HG03066 (cell line): ENCODE measurements around the gene RPS6KL1.

ENCODE experiments used
- ATAC-seq: cut with Tn5 transposase; IDR thresholded peaks from one replicate; pipeline ENCODE4 v1.9.1; 2021; ENCODE audit warnings: low read depth; ENCODE audit not compliant: unreplicated experiment

Gene RPS6KL1

DNA sequence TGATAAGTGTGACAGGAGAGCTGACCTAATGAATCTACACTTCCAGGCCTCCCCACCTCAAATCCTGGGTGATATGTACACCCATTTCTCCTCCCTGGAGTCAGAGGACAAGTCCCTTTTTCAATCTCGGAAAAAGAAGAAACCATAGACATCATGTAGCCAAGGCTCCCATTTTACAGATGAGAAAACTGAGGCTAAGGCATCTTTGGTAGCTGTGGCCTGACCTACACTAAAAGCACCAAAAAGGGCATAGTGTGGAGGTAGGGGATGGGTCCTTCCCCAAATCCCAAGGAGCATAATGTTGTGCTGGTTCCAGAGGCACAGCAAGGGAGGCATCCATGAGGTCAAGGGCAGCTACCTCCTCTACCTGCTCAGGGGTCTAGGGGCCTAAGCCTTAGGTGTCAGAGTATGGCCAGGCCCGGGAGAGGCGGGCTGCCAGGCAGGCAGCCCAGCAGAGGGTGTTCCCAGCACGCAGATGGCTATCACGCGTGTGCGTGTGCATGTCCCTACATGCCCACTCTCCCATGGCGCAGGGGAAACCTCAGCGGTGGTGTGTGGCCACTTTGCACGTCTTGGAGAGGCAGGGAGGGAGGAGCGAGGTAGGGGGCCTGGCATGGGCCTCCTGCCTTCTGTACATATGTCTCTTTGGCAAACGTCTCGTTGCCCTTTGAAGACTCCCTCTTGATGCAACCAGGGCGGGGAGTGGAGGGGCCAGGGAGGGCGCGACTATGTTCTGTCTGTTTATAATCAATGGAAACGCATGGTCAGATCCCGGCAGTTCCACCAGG, 29.8 kb upstream of the RPS6KL1 start:
- no peak for ATAC-seq

DNA sequence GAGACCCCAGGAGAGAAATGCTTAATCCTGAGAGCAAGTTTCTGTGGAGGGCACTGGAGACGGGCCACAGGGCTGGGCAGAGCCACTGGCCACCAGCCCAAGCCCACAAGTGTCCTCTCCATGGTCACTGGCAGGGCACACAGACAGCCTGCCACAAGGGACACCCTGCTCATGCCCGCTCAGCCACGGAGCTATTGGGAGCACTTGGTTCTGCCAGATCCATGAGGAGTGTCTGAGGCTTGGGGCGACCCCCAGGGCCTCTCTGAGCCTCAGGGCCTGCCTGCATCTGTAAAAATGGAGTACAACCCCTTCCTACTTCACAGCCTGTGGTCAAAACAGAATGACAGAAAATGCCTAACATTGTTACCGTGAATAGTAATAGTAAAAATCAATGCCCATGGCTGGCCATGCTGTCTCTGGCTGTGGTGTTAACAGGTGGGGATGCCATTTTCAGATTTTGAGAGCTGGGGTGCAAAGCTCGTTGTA, 29.2 kb upstream of the RPS6KL1 start:
- no peak for ATAC-seq

DNA sequence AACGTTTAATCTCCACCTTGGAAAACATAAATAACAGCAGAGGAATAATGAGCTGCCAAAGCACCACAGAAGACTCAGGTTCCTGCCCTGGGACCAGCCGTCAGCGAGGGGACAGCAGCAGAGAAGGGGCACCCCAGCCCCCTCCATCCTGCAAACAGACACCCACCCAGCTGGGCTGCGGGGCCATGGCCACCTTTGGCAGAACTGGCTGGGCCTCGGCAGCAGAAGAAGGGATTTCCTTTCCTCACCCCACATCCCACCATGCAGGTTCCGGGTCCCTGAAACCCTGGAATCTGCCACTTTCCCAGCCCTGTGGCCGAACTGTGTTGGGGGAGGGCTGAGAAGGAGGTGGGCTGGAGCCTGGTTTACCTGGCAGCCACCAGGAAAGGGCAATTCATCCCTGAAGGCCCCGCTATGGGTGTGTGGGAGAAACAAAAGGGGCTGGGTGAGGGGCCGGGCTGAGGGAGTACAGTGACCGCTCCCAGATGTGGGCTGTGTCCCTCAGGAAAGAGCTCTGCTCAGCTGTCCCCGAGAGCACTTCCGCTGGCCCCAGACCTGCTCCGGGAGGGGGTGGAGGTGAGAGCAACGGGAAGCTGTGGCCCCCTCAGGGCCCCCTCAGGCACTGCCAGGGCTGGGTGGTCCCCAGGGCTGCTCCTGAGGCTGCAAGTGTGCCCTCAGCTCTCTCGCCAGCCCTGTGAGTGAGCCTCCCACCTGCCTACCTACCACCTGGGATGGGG, 28.6 kb upstream of the RPS6KL1 start:
- ATAC-seq = no peak

DNA sequence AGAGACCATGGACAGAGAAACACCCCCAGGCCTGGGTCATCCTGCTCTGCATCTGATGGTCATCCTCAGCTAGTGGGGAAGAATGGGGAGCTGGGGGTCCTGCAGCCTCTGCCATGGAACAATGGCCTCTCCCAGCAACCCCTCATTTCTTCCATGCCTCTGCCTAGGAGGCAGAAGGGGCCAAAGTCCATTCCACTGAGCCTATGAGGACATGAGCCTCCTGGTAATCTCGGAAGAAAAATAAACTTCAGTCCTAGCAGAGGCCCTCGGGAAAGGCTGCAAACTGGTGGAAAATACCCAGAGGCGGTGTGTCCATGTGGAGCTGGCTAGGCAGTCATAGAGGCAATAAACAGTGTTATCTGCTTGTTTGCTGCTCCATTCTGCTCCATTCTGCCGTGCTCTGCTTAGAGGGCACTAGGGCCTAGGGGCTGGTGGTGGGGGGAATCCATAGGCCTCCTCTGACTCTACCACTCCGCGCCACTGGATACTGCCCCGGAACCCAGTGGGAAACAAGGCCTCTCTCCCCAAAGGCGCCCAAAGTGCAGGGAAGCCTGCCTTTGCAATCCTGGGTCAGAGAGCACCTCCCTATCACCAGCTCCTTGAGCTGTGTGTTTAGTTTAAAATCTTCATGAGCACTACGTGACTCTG, 27.9 kb upstream of the RPS6KL1 start:
- ATAC-seq = no peak

DNA sequence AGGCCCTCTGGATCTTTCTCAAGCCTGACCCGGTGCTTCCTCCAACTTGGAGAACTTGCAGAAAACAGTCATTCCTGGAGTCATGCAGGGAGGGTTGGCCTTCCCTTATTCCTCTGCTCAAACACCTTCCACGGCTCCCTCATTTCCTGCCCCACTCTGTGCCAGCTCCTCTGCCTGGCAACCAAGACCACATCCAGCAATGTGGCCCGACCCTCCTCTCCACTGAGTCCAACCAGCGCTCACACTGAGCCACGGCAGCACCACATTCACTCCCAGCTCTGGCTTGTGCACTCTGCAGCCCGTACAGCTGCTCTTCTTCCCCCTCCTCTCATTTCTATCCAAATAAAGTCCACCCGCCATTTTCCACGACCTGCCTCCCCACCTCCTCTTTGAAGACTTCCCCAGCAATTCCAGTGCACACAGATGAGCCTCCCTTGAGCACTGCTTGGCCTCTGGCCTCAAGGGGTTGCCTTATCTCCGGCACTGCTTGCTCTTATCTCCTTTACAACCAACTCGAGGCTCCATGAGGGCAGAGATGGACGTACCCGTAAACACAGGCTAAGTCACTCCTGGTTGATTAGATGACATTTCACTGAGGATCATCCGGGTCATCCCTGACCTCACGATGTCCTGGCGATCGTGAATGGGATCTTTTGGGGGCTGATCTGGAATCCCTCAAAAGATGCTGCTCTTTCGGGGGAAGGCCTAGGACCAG, 27.0 kb upstream of the RPS6KL1 start:
- ATAC-seq = no peak

DNA sequence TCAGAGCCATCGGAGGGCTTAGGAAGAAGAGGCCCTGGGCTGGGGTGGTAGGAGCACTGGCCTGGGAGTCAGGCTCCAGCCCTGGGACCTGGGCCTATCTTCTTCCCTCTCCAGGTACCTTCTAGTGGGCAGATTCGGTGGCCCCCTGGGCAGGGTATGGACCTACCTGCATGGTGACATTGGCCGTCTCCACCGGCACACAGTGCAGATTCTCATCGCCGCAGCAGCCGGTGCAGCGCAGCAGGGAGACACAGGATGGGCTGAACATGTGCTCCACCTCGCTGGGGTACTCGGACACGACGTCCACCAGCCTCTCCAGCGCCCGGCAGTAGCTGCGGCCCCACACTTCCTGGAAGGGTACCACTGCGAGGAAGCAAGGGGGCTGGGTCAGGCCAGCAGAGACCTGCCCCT, 26.1 kb upstream of the RPS6KL1 start:
- no peak for ATAC-seq

DNA sequence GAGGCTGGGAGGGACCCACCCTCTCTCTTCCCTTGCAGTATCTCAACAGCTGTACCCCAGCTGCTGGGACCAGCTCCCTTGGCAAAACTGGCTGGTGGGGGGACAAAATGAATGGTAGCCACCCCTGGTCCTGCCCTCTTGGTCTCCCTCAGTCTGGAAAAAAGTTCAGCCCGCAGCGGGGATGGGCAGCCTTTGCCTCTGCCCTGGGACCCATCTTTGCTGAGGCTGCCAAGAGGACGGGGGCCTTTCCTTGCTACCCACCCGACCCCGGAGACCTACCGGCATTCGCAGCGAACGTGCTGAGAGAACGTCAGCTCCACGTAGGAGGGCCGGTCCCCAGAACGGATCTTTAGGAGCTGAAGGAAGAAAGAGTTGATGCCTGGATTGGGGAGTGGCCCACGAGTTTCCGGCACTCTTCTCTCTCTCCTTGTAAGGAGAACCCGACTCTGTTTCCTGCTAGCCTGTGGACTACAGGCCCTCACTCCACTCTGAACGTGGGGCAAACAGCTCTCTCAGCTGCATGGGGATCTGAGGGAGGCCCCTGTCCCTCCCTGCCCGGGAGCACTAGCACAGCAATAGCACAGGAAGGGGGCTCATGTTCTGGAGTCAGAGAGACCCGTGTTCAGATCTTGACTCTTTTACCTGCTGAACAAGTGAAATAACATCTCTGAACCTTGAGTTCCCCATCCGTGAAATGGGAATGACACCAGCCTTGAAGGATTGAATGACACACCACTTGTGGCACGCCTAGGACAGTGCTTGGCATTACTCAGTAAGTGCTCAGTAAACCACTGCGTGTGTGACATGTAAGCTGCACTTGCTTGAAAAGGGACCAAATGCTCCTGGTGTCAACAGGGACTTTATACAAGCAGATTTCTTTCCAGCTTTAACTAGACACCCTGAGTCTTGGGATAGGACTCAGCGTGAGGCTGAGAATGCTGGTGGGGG, 25.4 kb upstream of the RPS6KL1 start:
- no peak for ATAC-seq

DNA sequence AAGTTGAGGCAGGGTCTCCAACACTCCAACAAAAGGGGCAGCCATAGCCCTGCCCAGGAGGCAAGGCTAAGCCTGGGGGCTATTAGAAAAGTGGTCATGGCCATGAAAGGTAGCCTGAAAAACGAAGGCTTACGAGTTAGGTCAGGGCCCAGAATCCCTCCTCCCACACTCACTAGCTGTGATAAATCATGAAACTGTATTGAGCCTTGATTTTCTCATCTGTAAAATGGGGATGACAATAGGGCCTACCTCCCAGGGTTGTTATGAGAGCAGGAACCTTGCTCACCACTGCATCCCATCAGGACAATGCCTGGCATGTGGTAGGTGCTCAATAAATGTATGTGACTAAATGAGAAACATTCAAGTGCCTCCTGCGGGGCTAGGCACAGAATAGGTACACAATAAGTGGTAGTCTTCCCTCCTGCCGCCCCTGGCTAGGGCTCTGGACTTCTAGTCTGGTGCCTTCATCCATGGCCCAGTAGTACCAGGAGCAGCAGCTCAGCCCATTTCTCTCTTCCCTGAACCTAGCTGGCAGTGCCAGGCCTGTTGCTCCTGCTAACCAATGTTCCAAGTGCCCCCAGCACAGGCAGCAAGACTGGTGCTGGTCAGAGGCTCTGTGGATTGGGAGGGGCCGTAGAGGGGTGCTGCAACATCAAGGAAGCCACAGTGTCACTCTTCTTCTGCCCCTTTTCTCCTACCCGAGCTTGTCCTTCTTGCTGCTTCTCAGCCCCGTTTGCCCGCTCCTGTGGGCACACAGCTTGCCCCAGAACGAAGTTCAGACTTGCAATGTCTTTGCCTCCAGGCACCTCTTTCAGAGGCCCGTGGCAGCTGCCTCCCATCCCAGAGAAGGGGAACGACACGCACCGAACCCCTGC, 24.5 kb upstream of the RPS6KL1 start:
- no peak for ATAC-seq

DNA sequence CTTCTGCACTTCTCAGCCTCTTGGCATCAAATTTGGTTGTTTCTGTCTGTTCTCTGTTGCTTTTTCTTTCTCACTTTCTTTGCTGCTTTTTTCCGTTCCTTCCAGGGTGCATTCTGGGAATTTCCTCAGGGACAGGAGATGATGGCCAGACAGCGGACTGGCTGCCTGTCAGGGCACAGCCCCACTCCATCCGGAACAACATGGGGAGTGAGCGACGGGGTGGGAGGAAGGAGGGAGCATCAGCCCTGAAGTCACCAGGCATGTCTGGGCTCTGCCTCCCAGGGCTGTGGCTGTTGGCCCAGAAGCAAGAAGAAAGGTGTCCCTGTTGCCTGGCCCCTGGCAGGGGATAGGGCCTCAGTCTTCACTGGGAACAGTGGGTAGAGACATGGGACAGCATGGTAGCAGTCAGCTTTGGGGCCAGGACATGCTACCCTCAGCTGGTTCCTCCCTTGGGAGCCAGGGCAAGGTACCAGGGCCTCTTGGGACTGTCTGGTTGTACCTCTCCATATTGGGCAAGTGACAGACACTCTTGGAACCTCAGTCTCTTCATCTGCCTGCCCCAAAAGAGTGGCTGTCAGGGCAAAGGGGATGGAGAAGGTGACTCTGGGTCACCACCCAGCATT, 23.7 kb upstream of the RPS6KL1 start:
- no peak for ATAC-seq

DNA sequence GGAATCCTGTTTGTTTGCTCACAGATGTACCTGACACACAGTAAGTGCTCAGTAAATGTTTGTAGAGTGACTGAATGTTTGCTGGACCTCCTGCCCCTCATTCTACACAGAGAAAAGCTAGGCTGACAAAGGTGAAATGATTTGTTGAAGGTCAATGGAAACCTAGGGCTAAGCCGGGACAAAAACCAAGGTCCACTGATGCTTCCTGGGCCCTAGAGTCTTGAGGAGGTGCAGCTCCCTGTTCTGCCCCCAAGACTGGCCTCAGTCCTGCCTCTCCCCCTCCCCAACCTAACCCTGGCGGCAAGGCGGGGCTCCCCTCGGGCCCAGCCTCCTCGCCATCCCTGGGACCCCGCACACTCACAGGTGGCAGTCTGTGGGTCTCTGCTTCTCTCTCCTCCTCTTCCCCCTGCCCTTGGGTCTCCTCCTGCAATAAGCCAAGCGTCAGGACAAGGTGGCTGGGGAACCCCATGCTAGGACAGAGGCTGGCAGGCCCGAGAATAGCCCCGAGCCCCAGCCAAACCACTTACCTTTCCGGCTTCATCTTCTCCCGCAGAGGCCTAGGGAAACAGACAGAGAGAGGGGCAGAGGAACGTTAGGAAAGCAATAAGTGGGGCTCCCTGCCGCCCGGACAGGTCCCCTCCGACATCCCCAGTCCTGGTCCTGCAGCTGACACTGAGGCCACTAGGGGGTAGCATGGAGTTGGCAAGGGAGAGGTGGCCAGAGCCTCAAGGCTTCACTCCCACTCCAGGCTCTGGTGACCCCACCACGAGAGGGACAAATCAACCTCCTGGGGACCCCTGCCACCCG, 23.0 kb upstream of the RPS6KL1 start:
- no peak for ATAC-seq

DNA sequence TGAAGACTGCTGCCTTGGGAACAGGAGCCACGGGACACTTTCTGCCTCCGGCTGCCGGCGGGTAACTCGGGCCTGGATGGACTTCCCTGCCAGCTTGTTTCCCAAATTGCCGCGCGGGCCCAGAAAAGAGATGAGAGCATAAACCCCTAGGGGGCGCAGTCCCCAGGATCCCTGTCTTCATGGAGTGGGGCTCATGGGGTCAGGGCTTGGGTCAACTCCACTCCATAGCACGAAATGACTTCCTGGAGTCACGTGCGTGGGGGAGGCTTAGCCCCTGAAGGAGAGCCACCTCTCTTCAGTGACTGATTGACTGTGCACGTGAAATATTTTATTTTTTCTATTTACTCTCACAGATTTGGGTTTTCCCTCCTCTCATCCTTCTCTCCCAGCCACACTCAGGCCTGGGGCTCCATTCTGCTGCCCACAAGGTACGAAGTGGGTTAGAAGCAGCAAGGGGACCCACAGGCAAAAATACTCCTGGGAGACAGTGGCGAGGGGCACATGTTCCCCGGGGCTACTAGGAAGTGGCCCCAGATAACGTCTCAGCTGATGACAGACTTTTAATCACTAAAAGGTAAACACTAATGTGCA, 22.3 kb upstream of the RPS6KL1 start:
- ATAC-seq = no peak

DNA sequence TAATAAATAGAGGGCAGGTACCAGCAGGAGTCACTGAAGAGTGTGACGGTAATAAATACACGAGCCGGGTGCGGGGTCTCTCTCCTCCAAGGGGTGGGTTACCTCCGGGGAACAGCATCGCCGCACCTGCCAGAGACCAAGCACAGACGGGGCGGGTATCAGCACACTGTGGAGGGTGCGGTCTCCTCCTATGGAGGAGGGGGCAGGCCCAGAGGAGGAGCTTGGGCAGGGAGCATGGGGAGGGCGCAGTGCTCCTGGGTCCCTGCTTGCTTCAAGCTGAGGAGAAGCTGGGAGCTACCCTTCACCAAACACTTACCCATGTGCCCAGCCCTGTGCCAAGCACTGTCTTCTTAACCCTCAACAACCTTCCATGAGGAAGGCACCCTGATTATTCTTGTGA, 19.5 kb upstream of the RPS6KL1 start:
- ATAC-seq = no peak

DNA sequence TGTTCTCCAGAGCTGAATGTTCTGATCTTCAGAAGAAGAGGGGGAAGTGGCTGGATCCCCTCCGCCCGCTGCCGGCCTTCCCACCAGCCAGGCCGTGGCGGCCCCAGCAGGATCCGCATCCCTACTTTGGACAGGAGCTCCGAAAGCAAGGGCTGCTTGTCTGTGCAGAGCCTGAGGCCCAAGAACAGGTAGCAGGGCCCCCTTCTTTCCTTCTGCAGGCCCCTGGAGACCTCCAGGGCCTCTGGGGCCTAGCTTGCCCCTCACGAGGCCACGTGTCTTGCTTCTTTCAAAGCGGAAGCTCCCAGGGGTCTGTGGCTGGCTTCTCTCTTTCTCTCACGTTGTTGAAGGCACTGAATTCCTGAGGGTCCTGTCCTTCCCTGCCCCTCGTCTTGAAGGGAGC, 19.1 kb upstream of the RPS6KL1 start:
- no peak for ATAC-seq

DNA sequence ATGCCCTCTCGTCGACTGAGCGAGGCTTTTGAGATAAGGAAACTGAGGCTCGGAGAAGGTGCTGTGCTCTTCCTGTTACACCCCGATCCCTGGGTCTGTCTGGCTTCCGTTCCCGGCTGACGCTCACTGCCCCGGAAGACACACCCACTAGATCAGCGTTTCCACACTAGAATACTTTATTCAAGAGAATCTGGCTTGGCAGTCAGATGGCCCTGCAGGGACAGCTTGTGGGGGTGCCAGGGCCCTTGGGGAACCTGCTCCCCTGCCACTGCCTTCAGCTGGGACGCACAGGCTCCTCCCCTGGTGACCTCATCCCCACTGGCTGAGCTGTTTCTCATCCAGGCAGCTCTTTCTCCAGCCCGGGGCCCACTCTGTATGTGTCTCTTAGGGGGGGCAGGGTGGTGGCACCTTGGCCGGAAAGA, 18.6 kb upstream of the RPS6KL1 start:
- ATAC-seq = no peak

DNA sequence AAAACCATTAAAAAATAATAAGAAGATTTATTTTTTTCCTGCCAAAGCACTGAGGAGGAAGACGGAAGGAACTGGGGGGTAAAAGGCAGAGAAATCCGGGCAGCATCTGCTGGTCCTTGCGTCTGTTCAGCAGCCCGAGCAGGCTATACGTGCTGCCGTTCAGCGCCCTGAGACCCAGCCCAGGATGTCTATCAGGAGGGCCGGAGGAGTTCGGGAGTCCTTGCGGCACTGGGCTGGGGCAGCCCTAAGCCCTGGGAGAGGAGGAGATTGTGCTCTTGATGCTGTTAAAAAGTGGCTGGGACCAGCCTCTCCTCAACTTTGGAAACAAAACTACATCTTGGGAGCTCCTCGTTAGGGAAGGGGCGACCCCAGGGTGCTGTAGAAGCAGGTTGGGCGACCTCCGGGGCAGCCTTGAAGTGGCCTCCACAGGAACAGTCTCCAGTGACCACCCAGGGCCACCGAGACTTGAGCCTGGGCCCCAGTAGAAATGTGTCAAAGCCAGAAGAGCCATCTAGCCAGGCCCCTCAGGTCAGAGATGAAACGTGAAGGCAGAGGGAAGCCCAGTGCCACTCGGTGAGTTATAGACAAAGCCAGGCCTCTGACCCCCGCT, 18.0 kb upstream of the RPS6KL1 start:
- no peak for ATAC-seq

DNA sequence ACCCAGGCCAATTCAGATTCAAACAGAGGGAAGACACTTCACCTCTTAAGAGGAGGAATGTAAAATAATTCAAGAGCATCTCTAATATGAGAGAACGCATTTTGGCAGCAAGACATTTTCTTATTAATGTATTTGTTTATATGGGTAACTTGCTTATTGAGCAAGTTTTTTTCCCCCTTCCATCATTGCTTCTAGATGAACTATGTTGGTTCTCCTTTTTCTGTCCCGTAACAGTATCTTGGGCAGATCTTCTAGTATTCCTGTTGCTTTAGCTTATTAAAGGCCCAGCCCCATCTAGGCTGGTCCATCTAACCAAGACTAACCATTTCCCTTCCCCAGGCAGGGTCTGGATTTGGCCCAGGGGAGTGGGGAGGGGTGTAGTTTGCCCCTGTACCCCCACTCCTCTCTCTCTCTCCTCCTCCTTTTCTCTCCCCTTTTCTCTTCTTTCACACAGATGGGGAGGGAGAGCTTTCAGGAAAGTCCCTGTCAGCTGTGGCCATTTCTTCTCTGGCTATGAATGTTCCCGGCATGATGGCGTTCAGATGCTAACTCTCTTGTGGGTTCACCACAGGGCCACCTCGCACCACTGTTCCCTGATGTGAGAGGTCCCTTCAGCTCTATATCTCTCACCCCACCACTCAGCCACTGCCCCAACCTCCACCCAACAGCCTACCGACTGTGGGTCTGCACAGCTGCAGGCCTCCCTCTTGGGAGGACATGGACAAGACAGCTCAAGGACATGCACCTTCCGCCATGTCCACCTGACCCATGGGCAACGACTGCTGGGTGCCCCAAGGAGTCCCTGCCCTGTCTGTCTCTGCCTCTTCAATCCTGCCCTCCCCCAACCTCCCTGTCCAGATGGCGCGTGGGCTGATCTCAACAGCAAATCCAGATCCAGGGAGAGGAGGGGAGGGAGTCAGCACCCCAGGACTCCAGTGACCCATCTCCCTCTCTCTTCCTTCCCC, 15.8 kb upstream of the RPS6KL1 start:
- ATAC-seq = no peak
